GM12873 (cell line): Measurements from ENCODE around the gene LRRN4.

ENCODE experiments used
- TF ChIP-seq, protein P1 (sequence below): IDR thresholded peaks from 2 replicates; pipeline ENCODE4 v1.5.1; 2012; ENCODE audit warnings: low read depth, mild to moderate bottlenecking, moderate library complexity, low read length, control low read depth; ENCODE audit not compliant: insufficient read depth; ENCODE audit errors: missing control alignments

Gene LRRN4

GRCh38 chr20:6012179-6012578 is 41.7 kb downstream of the LRRN4 start:
- TF ChIP-seq, protein P1, sequence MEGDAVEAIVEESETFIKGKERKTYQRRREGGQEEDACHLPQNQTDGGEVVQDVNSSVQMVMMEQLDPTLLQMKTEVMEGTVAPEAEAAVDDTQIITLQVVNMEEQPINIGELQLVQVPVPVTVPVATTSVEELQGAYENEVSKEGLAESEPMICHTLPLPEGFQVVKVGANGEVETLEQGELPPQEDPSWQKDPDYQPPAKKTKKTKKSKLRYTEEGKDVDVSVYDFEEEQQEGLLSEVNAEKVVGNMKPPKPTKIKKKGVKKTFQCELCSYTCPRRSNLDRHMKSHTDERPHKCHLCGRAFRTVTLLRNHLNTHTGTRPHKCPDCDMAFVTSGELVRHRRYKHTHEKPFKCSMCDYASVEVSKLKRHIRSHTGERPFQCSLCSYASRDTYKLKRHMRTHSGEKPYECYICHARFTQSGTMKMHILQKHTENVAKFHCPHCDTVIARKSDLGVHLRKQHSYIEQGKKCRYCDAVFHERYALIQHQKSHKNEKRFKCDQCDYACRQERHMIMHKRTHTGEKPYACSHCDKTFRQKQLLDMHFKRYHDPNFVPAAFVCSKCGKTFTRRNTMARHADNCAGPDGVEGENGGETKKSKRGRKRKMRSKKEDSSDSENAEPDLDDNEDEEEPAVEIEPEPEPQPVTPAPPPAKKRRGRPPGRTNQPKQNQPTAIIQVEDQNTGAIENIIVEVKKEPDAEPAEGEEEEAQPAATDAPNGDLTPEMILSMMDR, result no peak

GRCh38 chr20:6008254-6008653 is 45.6 kb downstream of the LRRN4 start:
- TF ChIP-seq, protein P1, result no peak

DNA sequence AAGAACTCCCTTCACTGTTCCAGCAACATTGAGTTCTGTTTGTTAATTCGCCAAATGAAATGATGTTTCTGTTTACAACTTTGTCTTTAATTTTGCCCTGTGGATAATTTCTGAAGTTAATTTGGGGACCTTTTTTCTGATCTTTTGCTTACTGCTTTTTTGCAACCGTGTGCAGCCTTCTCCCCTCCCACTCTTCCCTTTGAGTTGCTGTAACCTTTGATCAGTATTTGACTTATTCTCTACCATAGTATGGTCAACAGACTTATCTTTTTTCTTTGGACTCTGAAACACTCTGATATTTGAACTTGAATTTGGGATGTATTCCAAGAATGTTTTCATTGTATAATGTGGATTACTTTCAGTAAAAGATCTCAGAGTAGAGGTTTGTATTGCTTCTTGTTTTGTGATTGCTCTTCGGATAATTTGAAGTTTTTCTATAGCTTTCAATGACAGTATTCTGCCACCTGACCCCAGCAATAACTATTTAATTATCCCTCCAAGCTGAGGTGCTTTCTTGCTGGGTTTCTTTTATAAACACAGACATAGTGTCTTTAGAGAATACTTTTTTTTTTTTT is 46.2 kb downstream of the LRRN4 start:
- TF ChIP-seq, protein P1, result no peak

DNA sequence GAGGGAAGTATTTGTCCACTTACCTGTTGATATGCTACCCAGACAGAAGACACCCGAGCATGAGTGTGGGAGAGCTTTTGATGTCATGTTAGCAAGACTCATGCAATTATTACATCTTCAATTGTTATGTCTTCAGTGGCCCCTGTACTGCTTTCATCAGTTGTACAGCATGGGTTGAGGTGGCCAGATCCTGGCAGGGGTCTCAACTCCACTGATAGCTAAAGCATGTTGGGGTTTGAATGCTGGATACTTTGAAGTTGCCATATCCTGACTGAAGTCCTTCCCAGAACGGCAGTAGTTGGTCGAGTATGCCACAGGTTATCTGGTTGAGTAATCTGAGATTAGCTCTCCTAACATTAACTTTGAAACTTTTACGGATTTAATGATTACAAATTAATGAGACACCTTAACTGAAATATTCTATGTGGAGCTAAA is 46.7 kb downstream of the LRRN4 start:
- TF ChIP-seq, protein P1, result no peak

DNA sequence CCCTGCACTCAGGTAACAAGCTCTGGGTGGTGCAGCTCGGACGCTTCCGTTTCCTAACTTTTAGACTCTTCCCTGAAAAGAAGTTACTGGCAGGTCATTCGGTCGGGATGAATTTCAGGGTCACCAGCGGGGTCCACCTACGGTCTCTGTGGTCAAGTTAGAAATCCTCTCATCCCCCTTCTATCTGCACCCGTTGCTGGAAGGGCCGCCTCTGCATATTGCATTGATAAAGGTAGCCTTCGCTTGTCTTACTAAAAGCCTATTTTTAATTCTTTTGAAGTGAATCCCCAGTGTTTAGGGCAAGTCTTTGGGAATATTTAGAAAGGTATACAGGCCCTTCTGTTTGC is 47.3 kb downstream of the LRRN4 start:
- TF ChIP-seq, protein P1, result no peak

- TF ChIP-seq, protein P1, result no peak
Measured at GRCh38 chr20:6000871-6001270, 53.0 kb downstream of the LRRN4 start.

DNA sequence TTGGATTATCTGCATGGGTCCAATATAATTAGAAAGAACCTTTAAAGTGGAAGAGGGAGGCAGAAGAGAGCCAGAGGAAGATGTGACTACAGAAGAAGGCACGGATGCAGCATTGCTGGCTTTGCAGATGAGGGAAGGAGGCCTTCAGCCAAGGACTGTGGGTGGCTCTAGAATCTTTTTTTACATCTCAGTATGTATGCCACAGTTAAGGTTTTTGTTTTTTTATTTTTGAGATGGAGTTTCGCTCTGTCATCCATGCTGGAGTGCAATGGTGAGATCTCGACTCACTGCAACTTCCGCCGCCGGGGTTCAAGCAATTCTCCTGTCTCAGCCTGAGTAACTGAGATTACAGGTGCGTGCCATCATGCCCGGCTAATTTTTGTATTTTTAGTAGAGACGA is 54.1 kb downstream of the LRRN4 start:
- TF ChIP-seq, protein P1, result no peak

DNA sequence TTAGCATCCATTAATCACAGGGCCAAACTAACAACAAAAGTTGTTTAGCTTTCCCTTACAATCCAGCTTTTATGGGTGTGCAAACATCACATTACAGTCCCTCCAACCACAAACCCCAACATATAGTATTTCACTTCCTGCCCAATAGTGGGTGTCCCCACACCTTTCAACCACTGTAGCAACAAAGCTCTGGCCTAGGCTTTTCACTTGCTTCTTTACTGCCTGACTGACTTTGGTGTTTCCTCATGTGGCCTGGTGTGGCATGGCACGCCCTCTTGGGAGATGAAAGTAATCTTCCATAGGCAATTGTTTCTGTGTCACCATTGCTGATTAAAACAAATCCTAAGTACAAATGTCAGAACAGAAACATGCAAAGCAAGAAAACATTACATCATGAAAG is 57.1 kb downstream of the LRRN4 start:
- TF ChIP-seq, protein P1, result no peak
